GM13976 (cell line): ENCODE measurements around the gene GSG1L.

Source experiments
- DNase-seq: peaks from one replicate; pipeline ENCODE4 v3.0.0; 2012; ENCODE audit warnings: low spot score
- CTCF ChIP-seq: IDR thresholded peaks from 2 replicates; pipeline ENCODE4 v1.5.1; 2012; ENCODE audit warnings: borderline replicate concordance, mild to moderate bottlenecking; ENCODE audit not compliant: insufficient read depth; ENCODE audit errors: extremely low read depth, missing control alignments, control extremely low read depth
- in situ Hi-C: fragments of 300-500 bp; cut with MboI; formaldehyde crosslinking; loops from one replicate; pipeline ENCODE4 v1.12.0; 2022; ENCODE audit warnings: low sequenced_read_pairs, mixed read lengths, inconsistent platforms; ENCODE audit not compliant: unreplicated experiment

The GSG1L gene

GRCh38 chr16:27766236-27766925, 297.1 kb downstream of the GSG1L start:
- TF ChIP-seq CTCF = no peak
- in situ Hi-C loops = no loop called here
- DNase-seq = no peak

GRCh38 chr16:27764869-27765675, 298.4 kb downstream of the GSG1L start:
- in situ Hi-C loops = no loop called here
- TF ChIP-seq CTCF = no peak
- no peak for DNase-seq

- TF ChIP-seq CTCF = no peak
- in situ Hi-C loops = no loop called here
- no peak for DNase-seq
Measured at GRCh38 chr16:27764427-27764826, 299.1 kb downstream of the GSG1L start.

- no peak for DNase-seq
- in situ Hi-C loops = no loop called here
- TF ChIP-seq CTCF = no peak
Measured at GRCh38 chr16:27762441-27762840, 301.1 kb downstream of the GSG1L start.

- DNase-seq = no peak
- in situ Hi-C loops = no loop called here
- TF ChIP-seq CTCF = no peak
Measured at GRCh38 chr16:27761816-27762215, 301.7 kb downstream of the GSG1L start.

- no peak for DNase-seq
- TF ChIP-seq CTCF = no peak
- in situ Hi-C loops = no loop called here
Measured at GRCh38 chr16:27760789-27761176, 302.7 kb downstream of the GSG1L start.
